Progenitor cell of endocrine pancreas (in vitro differentiated cells): ENCODE data around the gene PCK1. TPM values are rescaled to one million over a fixed set of nuclear protein-coding genes. Genes with fewer than 3 reads are reported as not detected.

ENCODE experiments used
- DNase-seq: peaks from one replicate; pipeline ENCODE4 v3.0.0; 2021; ENCODE audit warnings: low spot score; ENCODE audit not compliant: unreplicated experiment
- H3K27ac Mint-ChIP-seq: 2 replicates; pipeline ENCODE4 v1.8.0; 2021; ENCODE audit warnings: mild to moderate bottlenecking, moderate library complexity, mixed read lengths
- H3K27me3 Mint-ChIP-seq: 2 replicates; pipeline ENCODE4 v1.8.0; 2021; ENCODE audit warnings: mixed read lengths
- H3K36me3 Mint-ChIP-seq: 2 replicates; pipeline ENCODE4 v1.8.0; 2022; ENCODE audit warnings: mixed read lengths; ENCODE audit not compliant: insufficient read depth
- H3K4me1 Mint-ChIP-seq: 2 replicates; pipeline ENCODE4 v1.8.0; 2021; ENCODE audit warnings: low read depth, mixed read lengths
- H3K4me3 Mint-ChIP-seq: 2 replicates; pipeline ENCODE4 v1.8.0; 2021; ENCODE audit warnings: low read depth, mild to moderate bottlenecking, moderate library complexity, mixed read lengths
- H3K9me3 Mint-ChIP-seq: 2 replicates; pipeline ENCODE4 v1.8.0; 2021; ENCODE audit warnings: low read depth, mixed read lengths
- total RNA-seq: library from RNA; stranded (reverse); gene quantifications from 2 replicates; pipeline ENCODE4 v1.2.1, GENCODE V29; 2021
- TF ChIP-seq, protein P1 (sequence below): fragments of 200-600 bp; sonication (generic); IDR thresholded peaks from one replicate; pipeline ENCODE4 v1.5.0; 2021; ENCODE audit warnings: antibody characterized with exemption, mild to moderate bottlenecking; ENCODE audit not compliant: unreplicated experiment

The PCK1 gene
- total RNA-seq, 1 donor from 2014 or later: not detected

DNA sequence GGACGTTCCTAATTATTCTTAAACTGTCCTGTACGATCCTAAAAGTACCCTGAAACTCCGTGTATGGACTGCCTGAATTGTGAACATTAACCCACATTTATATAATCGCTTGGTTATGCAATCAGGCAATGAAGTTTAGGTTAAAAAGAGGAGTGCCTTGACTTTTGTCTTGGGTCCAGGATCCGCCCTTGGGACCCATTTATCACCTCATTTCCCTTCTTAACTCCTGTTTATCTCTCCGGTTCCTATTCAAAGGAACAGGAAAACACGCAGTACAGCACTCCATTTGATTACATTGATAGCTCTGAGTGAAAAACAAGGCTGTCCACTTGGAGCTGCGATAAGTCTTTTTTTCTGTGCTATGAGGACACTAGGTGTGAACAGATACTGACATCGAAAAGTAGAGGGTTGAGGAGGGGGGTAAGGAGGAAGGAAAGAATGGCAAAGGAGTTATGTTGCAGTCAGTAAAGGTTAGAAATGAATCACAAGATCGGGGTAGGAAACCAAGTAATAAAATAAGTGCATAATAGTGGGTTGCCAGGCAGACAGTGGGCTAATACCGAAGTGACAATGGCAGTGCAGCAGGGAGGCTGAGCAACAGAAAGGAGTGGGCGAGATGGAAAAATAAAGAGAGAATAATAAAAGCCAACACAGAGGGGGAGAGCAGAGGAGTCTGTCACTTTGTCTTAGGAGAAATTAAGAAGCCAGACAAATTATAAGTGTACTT, 15.9 kb upstream of the PCK1 start:
- Mint-ChIP-seq H3K36me3 (no peaks in the 10 kb centered on the region), H3K4me3 (no peak overlapping the region), H3K27me3 (peaks cover 37% of the 10 kb centered on the region), H3K4me1 (peaks cover 1% of the 10 kb centered on the region), H3K9me3 (no peaks in the 10 kb centered on the region), H3K27ac (no peak overlapping the region)
- TF ChIP-seq, protein P1, sequence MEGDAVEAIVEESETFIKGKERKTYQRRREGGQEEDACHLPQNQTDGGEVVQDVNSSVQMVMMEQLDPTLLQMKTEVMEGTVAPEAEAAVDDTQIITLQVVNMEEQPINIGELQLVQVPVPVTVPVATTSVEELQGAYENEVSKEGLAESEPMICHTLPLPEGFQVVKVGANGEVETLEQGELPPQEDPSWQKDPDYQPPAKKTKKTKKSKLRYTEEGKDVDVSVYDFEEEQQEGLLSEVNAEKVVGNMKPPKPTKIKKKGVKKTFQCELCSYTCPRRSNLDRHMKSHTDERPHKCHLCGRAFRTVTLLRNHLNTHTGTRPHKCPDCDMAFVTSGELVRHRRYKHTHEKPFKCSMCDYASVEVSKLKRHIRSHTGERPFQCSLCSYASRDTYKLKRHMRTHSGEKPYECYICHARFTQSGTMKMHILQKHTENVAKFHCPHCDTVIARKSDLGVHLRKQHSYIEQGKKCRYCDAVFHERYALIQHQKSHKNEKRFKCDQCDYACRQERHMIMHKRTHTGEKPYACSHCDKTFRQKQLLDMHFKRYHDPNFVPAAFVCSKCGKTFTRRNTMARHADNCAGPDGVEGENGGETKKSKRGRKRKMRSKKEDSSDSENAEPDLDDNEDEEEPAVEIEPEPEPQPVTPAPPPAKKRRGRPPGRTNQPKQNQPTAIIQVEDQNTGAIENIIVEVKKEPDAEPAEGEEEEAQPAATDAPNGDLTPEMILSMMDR: no peak
- no peak for DNase-seq

DNA sequence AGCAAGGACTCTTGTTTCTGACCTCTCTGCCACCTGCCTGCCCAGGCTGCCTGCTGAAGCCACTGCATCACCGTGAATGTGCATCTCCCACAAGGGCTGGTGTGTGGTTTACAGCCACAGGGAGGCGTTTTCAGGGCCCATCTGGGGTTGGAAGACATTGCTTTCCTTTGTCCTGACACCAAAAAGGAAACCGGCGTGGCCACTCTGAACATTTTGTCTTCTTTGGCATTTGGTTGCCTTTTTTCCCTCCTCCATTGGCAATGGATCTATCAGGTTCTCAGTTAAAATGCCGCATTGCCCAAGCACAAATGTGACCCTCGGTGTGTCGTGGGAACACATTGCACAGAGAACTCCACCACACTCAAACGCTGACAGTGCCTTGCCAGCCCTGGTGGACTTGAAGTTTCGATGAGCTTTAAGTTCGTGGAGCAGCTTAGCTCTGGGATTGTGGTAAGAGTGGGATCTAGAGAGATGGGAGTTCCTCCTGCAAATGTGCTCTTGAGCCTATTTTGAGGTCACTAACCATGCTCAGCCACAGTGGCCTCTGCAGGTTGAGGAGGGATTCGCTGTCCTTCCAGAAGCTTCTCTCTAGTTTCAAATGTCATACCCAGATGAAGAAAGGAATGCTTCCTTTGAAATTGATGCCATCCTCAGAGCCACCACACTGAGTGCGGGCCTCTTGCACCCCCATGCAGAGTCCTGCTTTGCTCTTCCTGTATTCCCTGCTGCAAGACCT, 14.8 kb upstream of the PCK1 start:
- no peak for DNase-seq

DNA sequence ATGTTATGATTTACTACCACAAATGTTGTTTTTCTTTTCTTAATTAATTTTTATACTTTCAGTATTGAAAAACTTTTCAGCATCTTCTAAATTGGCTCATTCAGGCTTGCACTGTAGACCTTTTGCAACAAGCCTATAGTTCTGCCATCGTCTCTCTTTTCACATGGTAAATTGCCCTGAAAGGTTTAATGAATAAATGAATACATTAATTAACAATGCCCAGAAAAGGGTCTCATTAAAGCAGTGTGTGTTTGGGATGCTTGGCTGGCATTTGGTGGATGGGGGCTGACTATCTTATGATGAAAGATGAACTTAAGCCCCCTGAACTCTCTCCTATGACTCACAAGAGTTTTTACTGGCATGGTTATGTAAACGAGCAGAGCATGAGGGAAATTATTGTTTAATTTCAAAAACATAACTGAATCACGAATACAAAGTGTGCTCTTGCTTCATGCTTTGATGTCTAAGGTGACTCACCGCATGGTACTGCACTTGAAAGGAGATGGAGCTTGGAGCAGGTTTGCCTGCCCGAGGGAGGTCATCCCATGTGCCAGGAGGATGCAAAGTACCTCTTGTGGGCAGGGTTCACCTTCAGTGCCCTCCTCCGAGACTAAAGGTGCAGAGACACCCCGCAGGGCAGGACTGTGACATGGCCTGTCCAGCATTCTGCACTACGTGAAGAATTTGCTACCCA, 13.8 kb upstream of the PCK1 start:
- H3K27me3 Mint-ChIP-seq: peaks cover 26% of the 10 kb centered on the region
- no peak overlapping the region for H3K27ac Mint-ChIP-seq
- H3K36me3 Mint-ChIP-seq: no peaks in the 10 kb centered on the region
- no peak overlapping the region for H3K4me3 Mint-ChIP-seq
- DNase-seq: no peak
- no peaks in the 10 kb centered on the region for H3K9me3 Mint-ChIP-seq
- TF ChIP-seq, protein P1: no peak
- peaks cover 5% of the 10 kb centered on the region for H3K4me1 Mint-ChIP-seq

More for the DNA sequence above, 14.8 kb upstream of the PCK1 start:
- TF ChIP-seq, protein P1: no peak
- H3K27me3 Mint-ChIP-seq: peaks cover 29% of the 10 kb centered on the region
- peaks cover 2% of the 10 kb centered on the region for H3K4me1 Mint-ChIP-seq
- no peak overlapping the region for H3K4me3 Mint-ChIP-seq
- no peak overlapping the region for H3K27ac Mint-ChIP-seq
- H3K36me3 Mint-ChIP-seq: no peaks in the 10 kb centered on the region
- no peaks in the 10 kb centered on the region for H3K9me3 Mint-ChIP-seq

DNA sequence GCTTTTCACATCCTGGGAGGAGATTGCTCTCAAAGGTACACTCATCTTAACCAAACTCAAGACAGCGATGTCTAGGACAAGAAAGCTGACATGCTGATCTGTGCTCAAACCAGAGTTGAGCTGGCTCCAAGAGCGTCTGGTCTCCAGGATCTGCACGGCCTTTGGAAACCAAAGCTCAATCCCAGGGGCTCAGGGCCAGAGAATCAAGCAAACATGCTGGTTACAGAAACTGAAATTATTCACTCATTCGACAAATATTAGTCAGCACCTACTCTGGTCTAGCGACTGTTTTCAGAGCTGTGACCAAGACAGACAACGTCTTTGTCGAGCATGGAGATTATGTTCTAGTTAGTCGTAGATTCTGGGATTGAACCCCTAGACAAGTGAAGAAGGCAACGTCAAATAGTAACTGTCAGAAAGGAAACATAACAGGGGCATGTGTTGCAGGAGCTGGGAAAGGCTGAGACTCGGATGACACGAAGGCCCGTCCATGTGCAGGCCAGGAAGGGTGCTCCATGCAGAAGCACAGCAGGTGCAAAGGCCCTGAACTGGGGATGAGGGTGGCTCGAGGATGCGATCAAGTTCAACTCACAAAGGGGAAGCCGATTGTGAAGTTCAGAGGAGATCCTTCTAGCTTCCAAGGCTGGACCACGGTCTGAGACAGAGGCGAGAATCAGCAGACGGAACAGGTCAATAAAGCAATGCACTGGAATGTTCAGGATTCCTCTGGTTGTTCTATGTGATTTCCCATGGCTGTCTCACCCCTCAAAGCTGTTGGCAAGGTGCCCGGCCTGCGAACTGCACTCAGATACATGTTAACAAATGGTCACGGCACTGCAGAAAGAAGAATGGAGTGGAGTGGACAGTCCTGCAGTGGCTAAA, 12.5 kb upstream of the PCK1 start:
- Mint-ChIP-seq H3K27ac (no peak overlapping the region), H3K4me3 (no peak overlapping the region), H3K9me3 (no peaks in the 10 kb centered on the region), H3K27me3 (peaks cover 25% of the 10 kb centered on the region), H3K36me3 (no peaks in the 10 kb centered on the region), H3K4me1 (peaks cover 5% of the 10 kb centered on the region)
- TF ChIP-seq, protein P1: no peak
- no peak for DNase-seq
